Parathyroid adenoma (tissue), 2 donors: Measurements from ENCODE around the gene ALDH1L1.

Experiments used
- H2AFZ ChIP-seq: fragments of 300-600 bp; sonication (generic); one replicate; pipeline ENCODE4 v1.7.0; 2017; ENCODE audit warnings: antibody characterized with exemption, mild to moderate bottlenecking
- H3K27ac ChIP-seq: fragments of 300-600 bp; sonication (generic); one replicate; pipeline ENCODE4 v1.7.0; 2017
- H3K27me3 ChIP-seq: fragments of 300-600 bp; sonication (generic); one replicate; pipeline ENCODE4 v1.7.0; 2017; ENCODE audit warnings: low read length; ENCODE audit not compliant: control insufficient read depth, insufficient read depth
- H3K36me3 ChIP-seq: fragments of 300-600 bp; sonication (generic); one replicate; pipeline ENCODE4 v1.7.0; 2017; ENCODE audit warnings: low read length; ENCODE audit not compliant: control insufficient read depth, insufficient read depth
- H3K4me1 ChIP-seq: fragments of 300-600 bp; sonication (generic); one replicate; pipeline ENCODE4 v1.7.0; 2017; ENCODE audit warnings: control low read depth
- H3K4me2 ChIP-seq: fragments of 300-600 bp; sonication (generic); one replicate; pipeline ENCODE4 v1.7.0; 2017; ENCODE audit warnings: low read length
- H3K4me3 ChIP-seq: fragments of 300-600 bp; sonication (generic); one replicate; pipeline ENCODE4 v1.7.0; 2017; ENCODE audit warnings: low read depth, low read length
- H3K79me2 ChIP-seq: fragments of 300-600 bp; sonication (generic); one replicate; pipeline ENCODE4 v1.7.0; 2017; ENCODE audit warnings: control low read depth
- H3K9ac ChIP-seq: fragments of 300-600 bp; sonication (generic); one replicate; pipeline ENCODE4 v1.7.0; 2017; ENCODE audit warnings: mild to moderate bottlenecking
- H3K9me3 ChIP-seq: fragments of 300-600 bp; sonication (generic); one replicate; pipeline ENCODE4 v1.7.0; 2017; ENCODE audit warnings: low read length; ENCODE audit not compliant: control insufficient read depth
- TF ChIP-seq, protein P1 (sequence below): fragments of 300-600 bp; sonication (generic); IDR thresholded peaks from one replicate; pipeline ENCODE4 v1.7.0; 2017; ENCODE audit warnings: antibody characterized with exemption, mild to moderate bottlenecking
- donor health status: primary hyperparathyroidism.

ALDH1L1 gene

DNA sequence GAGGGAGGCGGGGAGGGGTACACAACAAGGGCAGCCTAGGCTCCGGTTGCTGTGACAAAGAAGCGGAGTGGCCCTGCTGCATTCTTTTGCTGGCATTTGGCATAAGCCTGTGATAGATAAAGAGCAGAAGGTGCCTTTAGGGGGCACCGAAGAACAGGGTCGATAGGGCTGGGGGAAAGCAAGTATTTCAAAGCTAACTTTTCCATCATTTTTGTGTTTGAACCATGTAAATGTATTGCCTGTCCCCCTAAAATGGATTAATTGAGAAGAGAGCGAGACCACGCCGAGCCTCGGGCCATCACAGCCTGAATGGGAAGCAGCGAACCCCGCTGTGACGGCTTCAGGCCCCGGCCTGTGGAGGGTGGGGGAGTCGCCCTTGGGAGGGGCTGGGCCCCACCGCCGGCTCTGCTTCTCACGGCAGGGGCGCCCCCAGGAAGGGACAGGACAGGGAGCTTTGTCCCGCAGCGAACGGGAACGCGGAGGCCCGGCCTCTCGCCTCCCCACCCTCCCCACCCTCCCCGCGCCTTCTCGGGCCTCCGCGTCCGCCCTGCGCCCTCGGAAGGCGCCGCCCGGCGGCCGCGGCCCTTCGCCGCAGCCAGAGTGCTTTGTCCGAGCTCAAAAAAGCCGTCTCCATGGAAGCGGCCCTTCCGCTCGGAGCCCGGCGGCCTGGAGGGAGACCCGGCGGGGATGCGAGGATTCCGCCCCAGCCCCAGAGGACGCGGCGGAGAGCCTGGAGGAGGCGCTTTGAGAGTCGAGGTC, 32.4 kb upstream of the ALDH1L1 start:
- H3K27ac ChIP-seq = no peak overlapping the region
- H3K27me3 ChIP-seq = no peaks in the 10 kb centered on the region
- TF ChIP-seq, protein P1, sequence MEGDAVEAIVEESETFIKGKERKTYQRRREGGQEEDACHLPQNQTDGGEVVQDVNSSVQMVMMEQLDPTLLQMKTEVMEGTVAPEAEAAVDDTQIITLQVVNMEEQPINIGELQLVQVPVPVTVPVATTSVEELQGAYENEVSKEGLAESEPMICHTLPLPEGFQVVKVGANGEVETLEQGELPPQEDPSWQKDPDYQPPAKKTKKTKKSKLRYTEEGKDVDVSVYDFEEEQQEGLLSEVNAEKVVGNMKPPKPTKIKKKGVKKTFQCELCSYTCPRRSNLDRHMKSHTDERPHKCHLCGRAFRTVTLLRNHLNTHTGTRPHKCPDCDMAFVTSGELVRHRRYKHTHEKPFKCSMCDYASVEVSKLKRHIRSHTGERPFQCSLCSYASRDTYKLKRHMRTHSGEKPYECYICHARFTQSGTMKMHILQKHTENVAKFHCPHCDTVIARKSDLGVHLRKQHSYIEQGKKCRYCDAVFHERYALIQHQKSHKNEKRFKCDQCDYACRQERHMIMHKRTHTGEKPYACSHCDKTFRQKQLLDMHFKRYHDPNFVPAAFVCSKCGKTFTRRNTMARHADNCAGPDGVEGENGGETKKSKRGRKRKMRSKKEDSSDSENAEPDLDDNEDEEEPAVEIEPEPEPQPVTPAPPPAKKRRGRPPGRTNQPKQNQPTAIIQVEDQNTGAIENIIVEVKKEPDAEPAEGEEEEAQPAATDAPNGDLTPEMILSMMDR = no peak

DNA sequence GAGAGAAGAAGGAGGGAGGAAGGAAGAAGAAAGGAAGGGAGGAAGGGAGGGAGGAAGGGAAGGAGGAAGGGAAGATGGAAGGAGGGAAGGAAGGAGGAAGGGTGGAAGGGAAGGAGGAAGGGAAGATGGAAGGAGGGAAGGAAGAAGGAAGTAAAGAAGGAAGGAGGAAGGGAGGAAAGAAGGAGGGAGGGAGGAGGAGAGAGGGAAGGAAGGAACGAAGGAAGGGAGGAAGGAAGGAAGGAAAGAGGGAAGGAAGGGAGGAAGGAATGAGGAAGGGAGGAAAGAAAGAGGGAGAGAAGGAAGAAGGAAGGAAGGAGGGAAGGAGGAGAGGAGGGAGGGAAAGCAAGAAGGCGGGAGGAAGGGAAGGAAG, 31.8 kb upstream of the ALDH1L1 start:
- Histone ChIP-seq H3K4me2 (no peak overlapping the region), H3K4me3 (no peak overlapping the region), H3K27ac (no peak overlapping the region), H3K79me2 (no peaks in the 10 kb centered on the region), H3K36me3 (no peaks in the 10 kb centered on the region), H3K4me1 (no peaks in the 10 kb centered on the region), H3K9ac (no peak overlapping the region), H2AFZ (peak overlapping the region; percentile 85), H3K9me3 (no peaks in the 10 kb centered on the region), H3K27me3 (no peaks in the 10 kb centered on the region)
- TF ChIP-seq, protein P1 = no peak

More for the DNA sequence above, 32.4 kb upstream of the ALDH1L1 start:
- Histone ChIP-seq H3K4me3 (peak overlapping the region; percentile 48), H3K9me3 (no peaks in the 10 kb centered on the region), H3K4me1 (no peaks in the 10 kb centered on the region), H3K4me2 (peak overlapping the region; percentile 69), H2AFZ (peak overlapping the region; percentile 85), H3K36me3 (no peaks in the 10 kb centered on the region), H3K79me2 (no peaks in the 10 kb centered on the region), H3K9ac (no peak overlapping the region)

DNA sequence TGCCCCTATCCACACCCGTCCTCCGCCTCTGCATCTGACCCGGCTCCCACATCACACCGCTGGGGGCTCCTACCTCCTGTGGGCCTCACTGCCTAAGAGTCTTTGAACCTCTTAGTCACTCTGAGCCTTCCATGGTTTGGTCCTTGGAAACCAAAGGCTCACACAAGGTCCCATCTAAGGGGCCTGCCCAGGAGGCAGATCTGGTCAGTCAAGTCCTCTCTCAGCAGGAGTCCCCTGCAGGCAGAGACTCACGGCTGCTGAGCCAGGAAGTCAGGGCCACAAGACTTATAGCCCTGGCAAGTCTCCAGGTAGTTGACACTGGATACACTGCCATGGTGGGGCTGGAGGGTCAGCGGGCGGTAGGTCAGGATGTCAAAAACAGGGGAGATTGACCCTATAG, 31.2 kb upstream of the ALDH1L1 start:
- Histone ChIP-seq H2AFZ (no peak overlapping the region), H3K4me1 (no peaks in the 10 kb centered on the region), H3K9me3 (no peaks in the 10 kb centered on the region), H3K4me3 (no peak overlapping the region), H3K9ac (no peak overlapping the region), H3K36me3 (no peaks in the 10 kb centered on the region), H3K79me2 (no peaks in the 10 kb centered on the region), H3K27ac (no peak overlapping the region), H3K4me2 (no peak overlapping the region), H3K27me3 (no peaks in the 10 kb centered on the region)
- TF ChIP-seq, protein P1 = no peak

DNA sequence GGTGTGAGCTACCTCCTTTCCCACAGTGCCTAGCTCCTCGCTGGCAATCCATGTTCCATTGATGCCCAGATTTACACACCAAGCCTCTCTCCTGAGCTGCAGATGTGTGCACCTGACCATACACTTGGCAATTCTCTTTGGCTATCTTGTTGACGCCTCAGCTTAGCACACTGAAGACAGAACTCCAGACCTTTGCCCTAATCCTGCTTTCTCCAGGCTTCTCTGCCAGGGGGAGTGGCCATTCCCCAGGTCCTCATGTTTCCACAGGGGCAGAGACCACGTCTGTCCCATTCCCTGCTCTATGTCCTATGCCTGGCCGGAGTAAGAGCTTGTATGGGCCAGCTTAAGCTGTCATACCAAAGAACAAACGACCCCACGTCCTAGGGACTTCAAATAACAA, 30.2 kb upstream of the ALDH1L1 start:
- Histone ChIP-seq H3K4me2 (no peak overlapping the region), H3K9ac (no peak overlapping the region), H3K27me3 (no peaks in the 10 kb centered on the region), H3K4me3 (no peak overlapping the region), H3K9me3 (no peaks in the 10 kb centered on the region), H3K36me3 (no peaks in the 10 kb centered on the region), H3K79me2 (no peaks in the 10 kb centered on the region), H3K27ac (no peak overlapping the region), H3K4me1 (no peaks in the 10 kb centered on the region), H2AFZ (no peak overlapping the region)
- TF ChIP-seq, protein P1 = no peak

DNA sequence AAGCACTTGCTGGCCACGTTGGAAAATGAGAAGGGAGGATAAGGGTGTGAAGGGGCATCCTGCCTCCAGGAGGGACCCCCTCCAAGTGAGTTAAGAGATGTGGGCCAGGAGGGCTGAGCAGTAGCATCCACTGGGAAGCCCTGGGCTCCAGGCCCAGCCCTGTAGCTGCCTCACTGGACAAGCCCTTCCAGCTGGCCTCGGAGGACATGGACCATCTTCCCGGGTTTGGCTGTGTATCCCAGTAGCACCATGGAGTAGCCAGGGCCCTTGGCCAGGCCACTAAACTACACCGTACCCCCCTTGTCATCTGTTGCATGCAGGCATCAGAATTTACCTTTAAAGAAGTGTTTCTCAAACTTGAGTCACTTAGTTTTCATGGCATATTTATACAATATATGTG, 29.4 kb upstream of the ALDH1L1 start:
- Histone ChIP-seq H3K36me3 (no peaks in the 10 kb centered on the region), H2AFZ (no peak overlapping the region), H3K9me3 (no peaks in the 10 kb centered on the region), H3K4me1 (no peaks in the 10 kb centered on the region), H3K4me2 (no peak overlapping the region), H3K79me2 (no peaks in the 10 kb centered on the region), H3K9ac (no peak overlapping the region), H3K27me3 (no peaks in the 10 kb centered on the region), H3K4me3 (no peak overlapping the region), H3K27ac (no peak overlapping the region)
- TF ChIP-seq, protein P1 = no peak
